Measurements from ENCODE around the gene SLA2. TPM values are rescaled to one million over a fixed set of nuclear protein-coding genes. Genes with fewer than 3 reads are reported as not detected.

The SLA2 gene
- total RNA-seq, 1 experiment from 2014 or later, result not detected

GRCh38 chr20:36631646-36632045, 14.3 kb downstream of the SLA2 start:
- TF ChIP-seq, protein P1, sequence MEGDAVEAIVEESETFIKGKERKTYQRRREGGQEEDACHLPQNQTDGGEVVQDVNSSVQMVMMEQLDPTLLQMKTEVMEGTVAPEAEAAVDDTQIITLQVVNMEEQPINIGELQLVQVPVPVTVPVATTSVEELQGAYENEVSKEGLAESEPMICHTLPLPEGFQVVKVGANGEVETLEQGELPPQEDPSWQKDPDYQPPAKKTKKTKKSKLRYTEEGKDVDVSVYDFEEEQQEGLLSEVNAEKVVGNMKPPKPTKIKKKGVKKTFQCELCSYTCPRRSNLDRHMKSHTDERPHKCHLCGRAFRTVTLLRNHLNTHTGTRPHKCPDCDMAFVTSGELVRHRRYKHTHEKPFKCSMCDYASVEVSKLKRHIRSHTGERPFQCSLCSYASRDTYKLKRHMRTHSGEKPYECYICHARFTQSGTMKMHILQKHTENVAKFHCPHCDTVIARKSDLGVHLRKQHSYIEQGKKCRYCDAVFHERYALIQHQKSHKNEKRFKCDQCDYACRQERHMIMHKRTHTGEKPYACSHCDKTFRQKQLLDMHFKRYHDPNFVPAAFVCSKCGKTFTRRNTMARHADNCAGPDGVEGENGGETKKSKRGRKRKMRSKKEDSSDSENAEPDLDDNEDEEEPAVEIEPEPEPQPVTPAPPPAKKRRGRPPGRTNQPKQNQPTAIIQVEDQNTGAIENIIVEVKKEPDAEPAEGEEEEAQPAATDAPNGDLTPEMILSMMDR (IDR thresholded peaks at IDR 0.05; ENCODE audit: unreplicated experiment), result no peak
- no peak for DNase-seq (ENCODE audit: unreplicated experiment)
- H3K27me3 Mint-ChIP-seq (ENCODE audit: insufficient read depth, unreplicated experiment), result no peaks in the 10 kb centered on the region
- no peaks in the 10 kb centered on the region for H3K9me3 Mint-ChIP-seq (ENCODE audit: unreplicated experiment)
- no peak overlapping the region for H3K4me3 Mint-ChIP-seq (ENCODE audit: unreplicated experiment)
- H3K36me3 Mint-ChIP-seq (ENCODE audit: insufficient read depth, unreplicated experiment), result no peaks in the 10 kb centered on the region
- no peak overlapping the region for H3K27ac Mint-ChIP-seq (ENCODE audit: low read depth, unreplicated experiment)
- BruUV-seq (replicated peaks), result no TSS peak
- intact Hi-C loops (cut with micrococcal nuclease), result no loop called here
- CTCF ChIA-PET, result interaction anchor here (0.7 kb wide), 1 partner anchor 105 kb away, joined by 3 read pairs; no protein-coding TSS in a partner anchor
- POLR2A ChIA-PET, result no interaction called here
- no peaks in the 10 kb centered on the region for H3K4me1 Mint-ChIP-seq (ENCODE audit: insufficient read depth, unreplicated experiment)

DNA sequence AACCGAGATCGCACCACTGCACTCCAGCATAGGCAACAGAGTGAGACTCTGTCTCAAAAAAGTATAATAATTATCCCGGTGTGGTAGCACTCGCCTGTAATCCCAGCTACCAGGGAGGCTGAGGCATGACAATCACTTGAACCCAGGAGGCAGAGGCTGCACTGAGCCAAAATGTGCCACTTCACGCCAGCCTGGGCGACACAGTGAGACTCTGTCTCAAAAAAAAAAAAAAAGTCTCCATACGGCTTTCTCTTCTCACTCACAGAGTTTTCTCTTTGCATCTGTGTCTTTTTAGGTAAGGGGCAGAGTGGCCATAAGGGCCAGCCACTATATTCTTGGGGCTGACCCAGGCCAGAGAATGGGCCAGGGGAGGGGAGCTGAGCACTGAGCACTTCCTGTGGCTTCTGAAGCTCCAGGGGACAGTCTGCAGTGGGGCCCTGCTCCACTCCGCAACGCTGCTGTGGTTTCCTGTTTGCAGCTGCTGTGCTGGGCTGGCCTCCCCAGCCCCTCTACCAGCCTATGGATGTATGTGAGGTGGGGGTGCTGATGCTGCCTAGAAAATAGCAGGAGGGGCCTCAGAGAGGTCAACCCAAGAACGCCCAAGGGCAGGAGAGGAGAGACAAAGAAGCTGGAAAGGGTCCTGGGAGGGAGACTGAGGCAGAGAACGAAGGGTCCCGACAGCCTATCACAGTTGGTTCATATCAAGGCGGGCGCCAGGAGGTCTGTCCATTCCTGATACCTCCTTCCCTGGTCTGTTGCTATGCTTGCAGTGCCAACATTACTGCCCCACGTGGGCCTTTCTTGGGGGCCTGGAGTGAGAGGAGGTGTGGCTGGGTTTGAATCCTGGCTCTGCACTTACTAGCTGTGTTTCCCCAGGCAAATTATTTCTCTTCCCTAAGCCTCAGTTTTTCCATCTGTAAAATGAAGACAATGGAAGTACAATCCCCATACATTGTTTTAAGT, 16.0 kb downstream of the SLA2 start:
- Mint-ChIP-seq H3K4me1 (ENCODE audit: insufficient read depth, unreplicated experiment) (no peaks in the 10 kb centered on the region), H3K27ac (ENCODE audit: low read depth, unreplicated experiment) (no peak overlapping the region)
- CTCF ChIA-PET, result interaction anchor here (0.6 kb wide), 1 partner anchor 31 kb away, joined by 3 read pairs; no protein-coding TSS in a partner anchor

DNA sequence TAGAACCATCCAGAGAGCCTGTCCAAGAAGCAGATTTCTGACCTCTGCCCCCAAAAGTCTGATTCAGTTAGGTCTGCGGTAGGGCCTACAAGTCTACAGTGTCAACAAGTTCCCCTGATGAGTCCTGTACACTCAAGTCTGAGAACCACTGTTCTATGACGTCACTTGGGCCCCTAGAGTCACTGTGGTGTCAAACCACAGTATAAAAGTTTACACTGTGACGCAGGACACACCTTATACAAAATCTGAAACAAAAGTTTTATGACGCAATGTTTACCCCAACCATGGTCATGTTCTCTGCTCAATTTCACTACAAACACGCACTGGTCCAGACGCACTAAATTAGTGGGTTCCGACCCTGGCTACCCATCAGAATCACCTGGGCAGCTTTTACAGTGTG, 17.9 kb downstream of the SLA2 start:
- no TSS peak for BruUV-seq (replicated peaks)
- no peak for DNase-seq (ENCODE audit: unreplicated experiment)
- Mint-ChIP-seq H3K4me1 (ENCODE audit: insufficient read depth, unreplicated experiment) (peaks cover 6% of the 10 kb centered on the region), H3K36me3 (ENCODE audit: insufficient read depth, unreplicated experiment) (no peaks in the 10 kb centered on the region), H3K4me3 (ENCODE audit: unreplicated experiment) (no peak overlapping the region), H3K27me3 (ENCODE audit: insufficient read depth, unreplicated experiment) (no peaks in the 10 kb centered on the region), H3K27ac (ENCODE audit: low read depth, unreplicated experiment) (no peak overlapping the region), H3K9me3 (ENCODE audit: unreplicated experiment) (no peaks in the 10 kb centered on the region)
- intact Hi-C loops (cut with micrococcal nuclease), result no loop called here
- ChIA-PET CTCF (interaction anchor here (1.0 kb wide), 1 partner anchor 19 kb away, joined by 3 read pairs; no protein-coding TSS in a partner anchor), POLR2A (no interaction called here)
- TF ChIP-seq, protein P1 (IDR thresholded peaks at IDR 0.05; ENCODE audit: unreplicated experiment), result no peak

More for the DNA sequence above, 16.0 kb downstream of the SLA2 start:
- H3K4me3 Mint-ChIP-seq (ENCODE audit: unreplicated experiment), result no peak overlapping the region
- TF ChIP-seq, protein P1 (IDR thresholded peaks at IDR 0.05; ENCODE audit: unreplicated experiment), result no peak
- BruUV-seq (replicated peaks), result no TSS peak
- no peaks in the 10 kb centered on the region for H3K27me3 Mint-ChIP-seq (ENCODE audit: insufficient read depth, unreplicated experiment)
- POLR2A ChIA-PET, result no interaction called here
- no peak for DNase-seq (ENCODE audit: unreplicated experiment)
- no peaks in the 10 kb centered on the region for H3K9me3 Mint-ChIP-seq (ENCODE audit: unreplicated experiment)
- intact Hi-C loops (cut with micrococcal nuclease), result no loop called here
- no peaks in the 10 kb centered on the region for H3K36me3 Mint-ChIP-seq (ENCODE audit: insufficient read depth, unreplicated experiment)

DNA sequence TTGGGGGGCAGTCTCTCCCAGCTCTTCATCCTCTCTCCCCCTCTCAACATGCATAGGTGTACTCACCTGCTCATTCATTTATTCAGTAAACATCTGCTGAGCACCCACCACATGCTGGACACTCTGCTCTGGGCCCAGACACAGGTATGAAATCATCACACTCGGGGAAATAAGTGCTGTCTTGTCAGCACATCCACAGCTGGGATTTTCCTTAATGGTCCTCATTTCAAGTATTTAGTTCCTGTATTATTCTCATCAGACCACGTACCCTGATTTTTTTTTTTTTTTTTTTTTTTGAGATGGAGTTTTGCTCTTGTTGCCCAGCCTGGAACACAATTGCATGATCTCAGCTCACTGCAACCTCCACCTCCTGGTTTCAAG, 21.1 kb downstream of the SLA2 start:
- DNase-seq (ENCODE audit: unreplicated experiment), result no peak
- no peaks in the 10 kb centered on the region for H3K36me3 Mint-ChIP-seq (ENCODE audit: insufficient read depth, unreplicated experiment)
- CTCF ChIA-PET, result interaction anchor here (0.8 to 1.5 kb wide), 3 partner anchors 20 to 56 kb away, joined by 5 to 8 read pairs (median 5); no protein-coding TSS in a partner anchor
- H3K4me1 Mint-ChIP-seq (ENCODE audit: insufficient read depth, unreplicated experiment), result peaks cover 6% of the 10 kb centered on the region
- TF ChIP-seq, protein P1 (IDR thresholded peaks at IDR 0.05; ENCODE audit: unreplicated experiment), result no peak
- intact Hi-C loops (cut with micrococcal nuclease), result no loop called here
- no TSS peak for BruUV-seq (replicated peaks)
- H3K27me3 Mint-ChIP-seq (ENCODE audit: insufficient read depth, unreplicated experiment), result no peaks in the 10 kb centered on the region
- no peaks in the 10 kb centered on the region for H3K9me3 Mint-ChIP-seq (ENCODE audit: unreplicated experiment)
- H3K4me3 Mint-ChIP-seq (ENCODE audit: unreplicated experiment), result no peak overlapping the region
- H3K27ac Mint-ChIP-seq (ENCODE audit: low read depth, unreplicated experiment), result no peak overlapping the region
- POLR2A ChIA-PET, result interaction anchor here (1.6 kb wide), 1 partner anchor 19 kb away, joined by 6 read pairs; the partner anchor contains the start of gene RAB5IF
